T47D (cell line): ENCODE data around the gene AGPAT3.

Source experiments
- DNase-seq, 2 experiments: peaks; one replicate each; pipeline versions ENCODE4 v3.0.0 to v3.0.0-alpha.2; 2011 to 2012; ENCODE audit warnings: low read depth in 1 of 2, low spot score in 1 of 2
- JUND ChIP-seq: IDR thresholded peaks from 2 replicates; pipeline ENCODE4 v1.6.1; 2012; ENCODE audit warnings: low read depth
- in situ Hi-C: cut with HindIII; loops from 2 replicates; pipeline ENCODE4 v1.10.0; 2016; ENCODE audit warnings: low sequenced_read_pairs, low pct_unique_long_range_greater_than_20kb

Gene AGPAT3

GRCh38 chr21:43976661-43977060 lies 111.6 kb downstream of the AGPAT3 start:
- in situ Hi-C loops: no loop called here
- TF ChIP-seq JUND: no peak
- DNase-seq: no peak

- in situ Hi-C loops: no loop called here
- DNase-seq: no peak
- TF ChIP-seq JUND: no peak
These were observed 113.0 kb downstream of the AGPAT3 start for GRCh38 chr21:43978060-43978459.

- no peak for TF ChIP-seq JUND
- in situ Hi-C loops: no loop called here
- DNase-seq: no peak
These were observed 114.6 kb downstream of the AGPAT3 start for GRCh38 chr21:43979654-43980053.

GRCh38 chr21:43981151-43981870 lies 116.3 kb downstream of the AGPAT3 start:
- in situ Hi-C loops: no loop called here
- no peak for TF ChIP-seq JUND
- no peak for DNase-seq

GRCh38 chr21:43981871-43982210 lies 116.8 kb downstream of the AGPAT3 start:
- in situ Hi-C loops: no loop called here
- no peak for TF ChIP-seq JUND
- DNase-seq: no peak

GRCh38 chr21:43982489-43983078 lies 117.6 kb downstream of the AGPAT3 start:
- in situ Hi-C loops: no loop called here
- TF ChIP-seq JUND: no peak
- no peak for DNase-seq

- no peak for DNase-seq
- in situ Hi-C loops: no loop called here
- TF ChIP-seq JUND: no peak
These were observed 118.4 kb downstream of the AGPAT3 start for GRCh38 chr21:43983390-43983789.

GRCh38 chr21:43983860-43984420 lies 118.9 kb downstream of the AGPAT3 start:
- no peak for TF ChIP-seq JUND
- in situ Hi-C loops: no loop called here
- no peak for DNase-seq

- in situ Hi-C loops: no loop called here
- DNase-seq: no peak
- TF ChIP-seq JUND: no peak
These were observed 120.1 kb downstream of the AGPAT3 start for GRCh38 chr21:43984905-43985689.

- in situ Hi-C loops: no loop called here
- no peak for DNase-seq
- no peak for TF ChIP-seq JUND
These were observed 120.7 kb downstream of the AGPAT3 start for GRCh38 chr21:43985690-43986251.

- no peak for DNase-seq
- TF ChIP-seq JUND: no peak
- in situ Hi-C loops: no loop called here
These were observed 121.8 kb downstream of the AGPAT3 start for GRCh38 chr21:43986544-43987451.

- in situ Hi-C loops: no loop called here
- TF ChIP-seq JUND: no peak
- no peak for DNase-seq
These were observed 122.5 kb downstream of the AGPAT3 start for GRCh38 chr21:43987509-43987908.
